Measurements from ENCODE around the gene DCTN2.

DNA sequence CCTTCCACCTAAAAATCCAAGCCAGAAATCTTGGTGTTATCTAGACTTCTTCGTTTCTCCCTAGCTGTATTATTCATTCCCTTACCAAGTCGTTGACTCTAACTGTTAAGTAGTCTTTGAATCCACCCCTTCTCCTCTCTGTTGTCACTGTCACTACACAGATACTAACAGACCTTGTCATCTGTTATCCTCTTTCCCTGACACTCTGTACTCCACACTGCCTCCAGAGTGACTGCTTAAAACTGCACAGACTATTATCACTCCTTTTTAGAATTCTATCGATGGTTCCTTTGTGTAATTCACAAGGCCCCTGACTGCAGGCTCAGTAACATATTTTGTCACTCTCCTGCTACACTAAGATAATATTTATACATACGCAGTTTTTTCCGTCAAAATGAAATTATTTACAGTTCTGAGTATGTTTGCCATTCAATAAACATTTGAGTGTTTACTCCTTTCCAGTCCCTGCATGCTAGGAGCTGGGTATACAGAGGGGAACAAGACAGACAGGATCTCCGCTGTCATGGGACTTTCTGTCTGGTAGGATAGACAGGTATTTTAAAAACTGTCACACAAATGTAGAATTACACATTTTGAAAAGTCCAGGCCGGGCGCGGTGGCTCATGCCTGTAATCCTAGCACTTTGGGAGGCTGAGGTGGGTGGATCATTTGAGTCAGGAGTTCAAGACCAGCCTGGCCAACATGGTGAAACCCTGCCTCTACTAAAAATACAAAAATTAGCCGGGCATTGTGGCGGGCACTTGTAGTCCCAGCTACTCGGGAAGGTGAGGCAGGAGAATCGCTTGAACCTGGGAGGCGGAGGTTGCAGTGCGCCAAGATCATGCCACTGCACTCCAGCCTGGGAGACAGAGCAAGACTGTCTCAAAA, 55.4 kb downstream of the DCTN2 start:
- TF ChIP-seq, protein P1, sequence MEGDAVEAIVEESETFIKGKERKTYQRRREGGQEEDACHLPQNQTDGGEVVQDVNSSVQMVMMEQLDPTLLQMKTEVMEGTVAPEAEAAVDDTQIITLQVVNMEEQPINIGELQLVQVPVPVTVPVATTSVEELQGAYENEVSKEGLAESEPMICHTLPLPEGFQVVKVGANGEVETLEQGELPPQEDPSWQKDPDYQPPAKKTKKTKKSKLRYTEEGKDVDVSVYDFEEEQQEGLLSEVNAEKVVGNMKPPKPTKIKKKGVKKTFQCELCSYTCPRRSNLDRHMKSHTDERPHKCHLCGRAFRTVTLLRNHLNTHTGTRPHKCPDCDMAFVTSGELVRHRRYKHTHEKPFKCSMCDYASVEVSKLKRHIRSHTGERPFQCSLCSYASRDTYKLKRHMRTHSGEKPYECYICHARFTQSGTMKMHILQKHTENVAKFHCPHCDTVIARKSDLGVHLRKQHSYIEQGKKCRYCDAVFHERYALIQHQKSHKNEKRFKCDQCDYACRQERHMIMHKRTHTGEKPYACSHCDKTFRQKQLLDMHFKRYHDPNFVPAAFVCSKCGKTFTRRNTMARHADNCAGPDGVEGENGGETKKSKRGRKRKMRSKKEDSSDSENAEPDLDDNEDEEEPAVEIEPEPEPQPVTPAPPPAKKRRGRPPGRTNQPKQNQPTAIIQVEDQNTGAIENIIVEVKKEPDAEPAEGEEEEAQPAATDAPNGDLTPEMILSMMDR (IDR thresholded peaks at IDR 0.05), result no peak
- no peak for TF ChIP-seq POLR2A (IDR thresholded peaks at IDR 0.05)

Data from thyroid gland (tissue), 4 donors.